Adrenal gland (tissue), 5 donors: ENCODE data around the gene CNN3.

ENCODE experiments used
- POLR2A ChIP-seq, 2 donors: fragments of 450-650 bp; IDR thresholded peaks; one replicate each; pipeline ENCODE4 v1.6.1; 2017; ENCODE audit warnings: antibody characterized with exemption in 2 of 2, mild to moderate bottlenecking in 2 of 2, moderate library complexity in 1 of 2
- TF ChIP-seq, protein P1 (sequence below), 6 experiments: fragments of 450-650 bp in 4 of 6; fragments of 200-600 bp in 2 of 6; sonication (generic) in 1 of 6; IDR thresholded peaks; 1 replicate in 5 of 6; 2 replicates in 1 of 6; pipeline versions ENCODE4 v1.5.1 to v1.8.0; 2016 to 2021; ENCODE audit warnings: antibody characterized with exemption in 6 of 6, mild to moderate bottlenecking in 2 of 6, moderate library complexity in 1 of 6
- donor health status: DM: no; HTN: no; CAD: no.

DNA sequence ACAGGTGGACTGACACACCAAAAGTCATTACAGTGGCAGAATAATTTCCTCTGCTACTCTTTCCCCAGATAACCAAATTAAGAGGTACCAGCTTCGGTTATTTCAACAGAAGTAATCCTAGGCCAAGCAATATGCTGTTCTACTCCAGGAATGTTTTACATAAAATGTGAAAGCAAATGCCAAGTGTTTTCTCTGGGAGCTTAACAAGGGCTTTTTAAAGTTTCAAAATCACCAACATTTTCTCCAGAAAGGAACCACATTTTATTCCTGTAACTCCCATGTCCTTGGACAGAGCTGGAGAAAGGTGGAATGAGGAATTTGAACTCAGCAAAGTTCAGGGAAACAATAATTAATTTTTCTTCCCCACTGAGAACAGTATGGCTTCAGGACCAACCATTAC is 27.2 kb downstream of the CNN3 start:
- TF ChIP-seq, protein P1, sequence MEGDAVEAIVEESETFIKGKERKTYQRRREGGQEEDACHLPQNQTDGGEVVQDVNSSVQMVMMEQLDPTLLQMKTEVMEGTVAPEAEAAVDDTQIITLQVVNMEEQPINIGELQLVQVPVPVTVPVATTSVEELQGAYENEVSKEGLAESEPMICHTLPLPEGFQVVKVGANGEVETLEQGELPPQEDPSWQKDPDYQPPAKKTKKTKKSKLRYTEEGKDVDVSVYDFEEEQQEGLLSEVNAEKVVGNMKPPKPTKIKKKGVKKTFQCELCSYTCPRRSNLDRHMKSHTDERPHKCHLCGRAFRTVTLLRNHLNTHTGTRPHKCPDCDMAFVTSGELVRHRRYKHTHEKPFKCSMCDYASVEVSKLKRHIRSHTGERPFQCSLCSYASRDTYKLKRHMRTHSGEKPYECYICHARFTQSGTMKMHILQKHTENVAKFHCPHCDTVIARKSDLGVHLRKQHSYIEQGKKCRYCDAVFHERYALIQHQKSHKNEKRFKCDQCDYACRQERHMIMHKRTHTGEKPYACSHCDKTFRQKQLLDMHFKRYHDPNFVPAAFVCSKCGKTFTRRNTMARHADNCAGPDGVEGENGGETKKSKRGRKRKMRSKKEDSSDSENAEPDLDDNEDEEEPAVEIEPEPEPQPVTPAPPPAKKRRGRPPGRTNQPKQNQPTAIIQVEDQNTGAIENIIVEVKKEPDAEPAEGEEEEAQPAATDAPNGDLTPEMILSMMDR (IDR thresholded peaks at IDR 0.05): no peak
- no peak for TF ChIP-seq POLR2A (IDR thresholded peaks at IDR 0.05)
